GM12874 (cell line): ENCODE data around the gene KCNK7.

Source experiments
- CTCF ChIP-seq: IDR thresholded peaks from 2 replicates; pipeline ENCODE4 v1.5.1; 2011; ENCODE audit warnings: low read depth, mild to moderate bottlenecking, control low read depth, low read length, moderate library complexity; ENCODE audit not compliant: insufficient read depth

Gene KCNK7

GRCh38 chr11:65571940-65572339, 23.7 kb downstream of the KCNK7 start:
- TF ChIP-seq CTCF: 0 out of 2 replicates have a peak, but pooled peaks have one; percentile 8

- no peak for TF ChIP-seq CTCF
Measured at GRCh38 chr11:65571420-65571819, 24.2 kb downstream of the KCNK7 start.

GRCh38 chr11:65569973-65570918, 25.4 kb downstream of the KCNK7 start, which contains the start of gene ZNRD2:
Gene ZNRD2 (plus strand): TSS chr11:65570477. CDS start chr11:65570492, 15 bp downstream.
- TF ChIP-seq CTCF: peak; percentile 73

GRCh38 chr11:65569164-65569972, 26.2 kb downstream of the KCNK7 start:
- no peak for TF ChIP-seq CTCF

DNA sequence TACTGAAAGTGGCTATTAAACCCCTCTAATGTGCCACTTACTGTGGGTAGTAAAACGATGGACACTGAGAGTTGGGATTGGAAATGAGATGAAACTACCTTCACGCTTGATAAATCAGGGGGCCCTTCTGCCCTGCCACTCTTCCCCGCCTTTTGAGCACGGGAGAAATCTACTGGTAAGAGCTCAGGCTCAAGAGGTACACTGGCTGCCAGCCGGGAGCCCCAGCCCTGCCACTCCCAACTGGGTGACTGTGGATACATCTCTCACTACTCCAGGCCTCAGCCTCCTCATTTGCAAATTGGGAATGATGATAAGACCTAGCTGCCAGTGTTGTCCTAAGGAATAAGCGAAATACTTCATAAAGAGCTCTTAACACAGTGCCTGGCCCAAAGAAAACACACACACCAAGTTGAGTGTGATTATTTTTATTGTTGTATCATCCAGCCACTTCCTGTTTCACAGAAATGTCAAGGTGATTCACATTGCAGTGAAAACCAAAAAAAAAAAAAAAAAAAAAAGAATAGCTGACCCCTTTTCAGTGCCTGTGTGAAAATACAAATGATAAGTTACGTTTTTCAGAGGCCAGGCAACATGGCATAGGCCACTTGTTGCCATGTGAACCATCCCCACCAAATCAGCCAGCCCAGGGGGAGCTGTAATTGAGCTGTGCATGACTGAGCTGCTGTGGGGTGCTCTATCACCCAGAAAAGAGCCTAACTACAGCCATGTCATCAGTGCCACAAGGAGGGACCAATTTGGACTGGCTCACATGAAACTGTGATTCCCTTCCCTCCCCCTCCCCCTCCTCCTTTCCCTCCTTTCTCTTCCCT, 29.8 kb downstream of the KCNK7 start:
- no peak for TF ChIP-seq CTCF

- no peak for TF ChIP-seq CTCF
Measured at GRCh38 chr11:65563601-65564000, 32.0 kb downstream of the KCNK7 start.
